Adrenal gland (tissue), 5 donors: ENCODE measurements around the gene ATP1B1.

ENCODE experiments used
- POLR2A ChIP-seq, 2 donors: fragments of 450-650 bp; IDR thresholded peaks; one replicate each; pipeline ENCODE4 v1.6.1; 2017; ENCODE audit warnings: antibody characterized with exemption in 2 of 2, mild to moderate bottlenecking in 2 of 2, moderate library complexity in 1 of 2
- TF ChIP-seq, protein P1 (sequence below), 6 experiments: fragments of 450-650 bp in 4 of 6; fragments of 200-600 bp in 2 of 6; sonication (generic) in 1 of 6; IDR thresholded peaks; 1 replicate in 5 of 6; 2 replicates in 1 of 6; pipeline versions ENCODE4 v1.5.1 to v1.8.0; 2016 to 2021; ENCODE audit warnings: antibody characterized with exemption in 6 of 6, mild to moderate bottlenecking in 2 of 6, moderate library complexity in 1 of 6
- donor health status: DM: no; HTN: no; CAD: no.

DNA sequence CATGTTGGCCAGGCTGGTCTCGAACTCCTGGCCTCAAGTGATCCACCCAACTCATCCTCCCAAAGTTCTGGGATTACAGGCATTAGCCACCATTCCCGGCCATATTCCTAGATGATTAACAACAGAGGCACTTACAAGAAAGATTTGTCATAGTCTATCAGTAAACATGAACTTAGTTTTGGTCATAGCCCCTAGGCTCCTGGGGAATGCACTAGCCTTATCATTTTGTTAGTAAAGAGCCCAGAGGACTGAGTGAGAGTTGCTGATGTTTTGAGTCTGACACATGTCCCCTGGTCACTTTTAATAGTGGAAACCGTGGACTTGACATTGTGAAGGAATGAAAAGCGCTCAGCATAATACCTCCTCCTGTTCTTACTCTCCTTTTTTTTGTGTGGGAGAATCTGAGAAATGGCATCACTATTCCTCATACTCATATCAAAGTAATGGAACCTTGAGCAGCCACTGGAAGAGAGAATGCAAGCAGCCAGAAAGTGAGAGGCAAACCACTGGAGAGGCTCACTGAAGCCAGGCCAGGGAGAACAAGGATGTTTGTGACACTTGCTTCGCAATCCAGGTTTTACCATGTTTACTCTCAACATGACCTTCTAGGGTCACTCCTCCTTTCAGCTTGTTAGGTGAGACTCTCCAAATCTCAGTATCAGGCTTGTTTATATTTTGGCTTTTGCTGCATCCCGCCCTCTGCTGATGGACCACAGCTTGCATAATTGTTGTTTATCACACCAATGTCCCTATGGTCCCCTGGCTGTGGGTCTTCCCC, 14.8 kb downstream of the ATP1B1 start:
- TF ChIP-seq, protein P1, sequence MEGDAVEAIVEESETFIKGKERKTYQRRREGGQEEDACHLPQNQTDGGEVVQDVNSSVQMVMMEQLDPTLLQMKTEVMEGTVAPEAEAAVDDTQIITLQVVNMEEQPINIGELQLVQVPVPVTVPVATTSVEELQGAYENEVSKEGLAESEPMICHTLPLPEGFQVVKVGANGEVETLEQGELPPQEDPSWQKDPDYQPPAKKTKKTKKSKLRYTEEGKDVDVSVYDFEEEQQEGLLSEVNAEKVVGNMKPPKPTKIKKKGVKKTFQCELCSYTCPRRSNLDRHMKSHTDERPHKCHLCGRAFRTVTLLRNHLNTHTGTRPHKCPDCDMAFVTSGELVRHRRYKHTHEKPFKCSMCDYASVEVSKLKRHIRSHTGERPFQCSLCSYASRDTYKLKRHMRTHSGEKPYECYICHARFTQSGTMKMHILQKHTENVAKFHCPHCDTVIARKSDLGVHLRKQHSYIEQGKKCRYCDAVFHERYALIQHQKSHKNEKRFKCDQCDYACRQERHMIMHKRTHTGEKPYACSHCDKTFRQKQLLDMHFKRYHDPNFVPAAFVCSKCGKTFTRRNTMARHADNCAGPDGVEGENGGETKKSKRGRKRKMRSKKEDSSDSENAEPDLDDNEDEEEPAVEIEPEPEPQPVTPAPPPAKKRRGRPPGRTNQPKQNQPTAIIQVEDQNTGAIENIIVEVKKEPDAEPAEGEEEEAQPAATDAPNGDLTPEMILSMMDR (IDR thresholded peaks at IDR 0.05) = no peak
- TF ChIP-seq POLR2A (IDR thresholded peaks at IDR 0.05) = no peak
